T1000 (cell line): Measurements from ENCODE around the gene BDH1.
"Not testable (repeated sequence)": the region's sequence is repeated elsewhere in the genome, so short reads cannot be mapped to it uniquely, and the experiment has no call there.

Experiments used
- DNase-seq: peaks from one replicate; lab custom pipeline; 2025; ENCODE audit warnings: mixed read lengths; lab: John Stamatoyannopoulos, UW

BDH1 gene

GRCh38 chr3:197555281-197556261 lies at the start of gene BDH1:
Gene BDH1, minus strand, starts transcription at chr3:197555968. Its CDS starts 9,525 bp downstream, at chr3:197546443.
- DNase-seq, result no peak

DNA sequence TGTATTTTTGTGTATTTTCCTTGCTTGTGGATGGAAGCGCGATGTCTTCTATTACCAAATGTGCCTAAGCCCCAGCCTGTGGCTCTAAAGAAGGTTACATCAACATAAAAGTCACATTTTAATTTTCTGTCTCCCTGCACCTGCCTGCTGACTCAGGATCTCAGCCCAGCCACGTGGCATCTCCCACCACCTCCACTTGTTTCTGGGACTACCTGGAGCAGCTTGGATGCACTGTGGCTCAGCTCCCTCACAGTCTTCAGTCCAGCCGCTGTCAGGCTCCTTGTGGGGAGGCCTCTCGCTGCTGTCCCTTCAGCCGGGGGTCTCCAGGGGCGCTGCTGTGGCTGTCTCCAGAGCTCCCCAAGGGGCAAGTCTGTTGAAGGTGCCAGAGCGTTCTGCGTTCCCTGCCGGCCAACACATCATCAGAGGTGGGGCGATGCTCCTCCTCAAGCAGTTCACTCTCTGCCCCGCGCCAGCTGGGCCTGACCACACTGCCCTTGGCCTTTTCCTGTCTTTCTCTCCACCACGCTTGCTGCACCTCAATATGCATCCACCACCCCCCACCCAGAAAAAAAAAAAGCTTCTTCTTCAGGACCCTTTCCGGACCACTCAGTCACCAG lies 47.7 kb upstream of the BDH1 start:
- DNase-seq, result no peak

DNA sequence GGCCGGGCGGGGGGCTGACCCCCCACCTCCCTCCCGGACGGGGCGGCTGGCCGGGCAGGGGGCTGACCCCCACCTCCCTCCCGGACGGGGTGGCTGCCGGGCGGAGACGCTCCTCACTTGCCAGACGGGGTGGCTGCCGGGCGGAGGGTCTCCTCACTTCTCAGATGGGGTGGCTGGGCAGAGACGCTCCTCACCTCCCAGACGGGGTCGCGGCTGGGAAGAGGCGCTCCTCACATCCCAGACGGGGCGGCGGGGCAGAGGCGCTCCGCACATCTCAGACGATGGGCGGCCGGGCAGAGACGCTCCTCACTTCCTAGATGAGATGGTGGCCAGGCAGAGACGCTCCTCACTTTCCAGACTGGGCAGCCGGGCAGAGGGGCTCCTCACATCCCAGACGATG lies 46.6 kb upstream of the BDH1 start:
- DNase-seq, result not testable (repeated sequence)

GRCh38 chr3:197601566-197601840 lies 45.7 kb upstream of the BDH1 start:
- DNase-seq, result not testable (repeated sequence)

DNA sequence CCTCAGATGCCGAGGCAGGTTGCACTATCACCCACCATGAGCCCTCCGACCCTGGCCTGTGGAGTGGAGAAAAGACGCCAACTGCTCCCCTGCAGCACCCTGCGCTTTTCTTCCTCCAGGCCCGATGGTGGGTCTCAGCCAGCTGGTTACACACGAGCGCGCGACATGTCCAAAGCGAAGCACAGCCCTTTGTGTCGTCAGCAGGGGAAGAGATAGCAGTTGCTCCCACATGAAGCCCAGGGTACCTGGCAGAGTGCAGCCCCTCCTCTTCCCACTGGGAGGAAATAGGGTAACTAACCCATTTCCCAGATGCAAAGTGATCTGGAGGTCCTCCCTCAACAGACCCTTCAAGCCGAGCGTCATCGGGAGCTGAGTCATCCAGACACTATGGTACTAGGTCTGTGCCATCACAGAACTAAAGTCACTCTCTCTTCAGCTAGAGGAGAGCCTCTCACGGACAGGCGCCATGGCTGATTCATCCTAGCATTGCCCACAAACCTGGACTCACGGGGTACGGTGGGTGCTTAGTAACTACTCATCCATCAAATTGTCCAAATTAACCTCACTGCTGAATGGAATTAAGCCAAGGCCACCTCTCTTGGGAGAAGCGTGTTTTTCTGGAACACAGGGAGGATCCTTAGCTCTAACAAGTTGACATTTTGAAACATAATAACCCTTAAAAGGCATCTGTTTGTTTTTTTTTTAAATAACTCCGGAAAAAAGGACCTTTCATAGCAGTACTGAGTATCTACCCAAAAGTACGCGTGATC lies 45.2 kb upstream of the BDH1 start:
- DNase-seq, result no peak

DNA sequence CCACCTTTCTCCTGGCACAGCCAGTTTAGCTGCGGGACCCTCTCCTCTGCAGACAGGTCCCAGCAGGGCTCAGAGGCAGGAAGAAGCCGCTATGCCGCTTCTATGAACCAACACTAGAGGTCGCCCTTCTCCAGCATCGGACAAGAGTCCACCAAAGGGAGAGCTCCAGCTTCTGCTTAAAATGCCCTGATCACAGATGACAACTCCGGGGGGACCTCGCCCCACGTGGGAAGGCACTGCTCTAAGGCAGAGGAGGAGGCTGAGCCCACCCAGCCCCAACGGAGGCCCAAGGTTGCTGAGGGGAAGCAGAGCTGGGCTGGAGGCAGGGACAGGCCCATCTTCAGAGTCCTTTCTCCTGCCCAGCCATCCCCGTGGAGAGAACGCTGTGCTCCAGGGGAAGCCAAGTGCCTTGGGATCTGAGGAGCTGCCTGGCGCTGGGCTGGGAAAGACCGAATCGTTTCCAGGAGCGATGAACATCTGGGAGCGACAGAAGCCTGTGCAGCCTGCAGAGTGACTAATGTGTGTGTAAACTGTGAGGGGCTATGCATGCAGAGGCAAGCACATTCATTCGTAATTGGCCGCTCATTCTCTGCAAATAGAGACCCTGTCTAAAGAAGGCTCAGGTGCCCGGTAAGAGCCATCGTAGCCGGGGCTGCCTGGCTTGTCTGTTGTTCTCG lies 43.5 kb upstream of the BDH1 start:
- DNase-seq, result no peak

- DNase-seq, result no peak
Measured at GRCh38 chr3:197598404-197598980, 42.7 kb upstream of the BDH1 start.

DNA sequence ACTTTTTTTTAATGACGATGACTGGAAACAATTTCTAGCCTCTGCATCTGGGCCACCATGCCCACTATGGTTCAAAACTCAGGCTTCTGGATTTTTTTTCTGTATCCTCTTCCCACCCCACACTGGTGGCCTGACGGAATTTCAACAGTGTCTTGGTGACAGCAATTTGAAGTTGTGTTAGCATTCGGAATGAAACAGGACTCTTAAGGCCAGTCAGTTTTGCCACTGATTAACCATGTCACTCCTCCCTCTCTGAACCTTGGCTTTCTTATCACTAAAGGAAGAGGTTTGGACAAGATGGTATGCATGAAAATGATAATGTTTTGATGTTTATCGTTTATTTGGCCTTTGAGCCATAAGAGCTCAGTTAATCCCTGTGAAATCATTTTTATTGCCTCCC lies 41.6 kb upstream of the BDH1 start:
- no peak for DNase-seq

DNA sequence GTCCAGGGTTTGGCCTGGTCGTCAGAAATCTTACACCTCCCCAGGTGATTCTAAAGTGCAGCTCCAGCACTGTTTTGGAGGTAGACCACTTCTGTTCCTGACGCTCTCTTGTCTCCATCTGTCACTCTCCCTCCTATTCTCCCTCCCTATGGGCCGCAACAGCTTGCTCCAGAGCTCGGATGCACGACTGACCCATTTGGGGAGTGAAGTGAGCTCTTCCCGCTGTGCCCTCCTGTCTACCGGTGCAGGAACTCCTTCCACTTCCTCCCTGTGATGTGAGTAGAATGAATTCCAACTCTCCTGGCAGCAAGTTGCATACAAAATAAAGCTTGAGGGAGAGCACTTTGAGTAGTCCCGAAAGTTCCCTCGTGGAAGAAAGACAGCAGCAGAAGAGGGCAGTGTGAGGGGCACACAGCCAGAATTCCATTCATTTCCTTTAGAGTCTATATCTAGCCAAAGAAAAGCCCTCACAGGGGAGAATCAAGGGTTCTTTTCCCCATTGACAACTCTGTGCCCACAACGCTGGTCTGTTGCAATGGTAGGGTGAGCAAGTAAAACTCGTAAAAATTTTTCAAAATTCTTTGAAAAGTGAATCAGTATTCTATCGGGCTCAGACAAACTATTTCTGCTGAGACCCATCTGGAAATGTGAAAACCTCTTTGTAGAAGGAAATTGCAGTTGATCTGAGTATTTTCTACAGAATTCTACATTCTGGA lies 39.9 kb upstream of the BDH1 start:
- no peak for DNase-seq

DNA sequence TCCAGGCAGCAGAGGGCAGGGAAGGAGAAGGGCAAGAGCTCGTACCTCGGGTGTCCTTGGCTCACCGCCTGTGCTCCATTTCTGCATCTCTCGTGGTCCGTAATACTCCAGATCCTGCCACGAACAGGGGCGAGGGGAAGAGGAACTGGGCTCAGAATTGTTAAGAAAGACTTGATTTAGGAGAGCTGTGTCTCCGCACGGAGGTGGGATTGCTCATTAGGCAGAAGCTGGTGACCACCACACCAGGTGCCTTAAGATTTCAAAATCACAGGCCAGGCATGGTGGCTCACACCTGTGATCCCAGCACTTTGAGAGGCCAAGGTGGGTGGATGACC lies 37.2 kb upstream of the BDH1 start:
- DNase-seq, result no peak

DNA sequence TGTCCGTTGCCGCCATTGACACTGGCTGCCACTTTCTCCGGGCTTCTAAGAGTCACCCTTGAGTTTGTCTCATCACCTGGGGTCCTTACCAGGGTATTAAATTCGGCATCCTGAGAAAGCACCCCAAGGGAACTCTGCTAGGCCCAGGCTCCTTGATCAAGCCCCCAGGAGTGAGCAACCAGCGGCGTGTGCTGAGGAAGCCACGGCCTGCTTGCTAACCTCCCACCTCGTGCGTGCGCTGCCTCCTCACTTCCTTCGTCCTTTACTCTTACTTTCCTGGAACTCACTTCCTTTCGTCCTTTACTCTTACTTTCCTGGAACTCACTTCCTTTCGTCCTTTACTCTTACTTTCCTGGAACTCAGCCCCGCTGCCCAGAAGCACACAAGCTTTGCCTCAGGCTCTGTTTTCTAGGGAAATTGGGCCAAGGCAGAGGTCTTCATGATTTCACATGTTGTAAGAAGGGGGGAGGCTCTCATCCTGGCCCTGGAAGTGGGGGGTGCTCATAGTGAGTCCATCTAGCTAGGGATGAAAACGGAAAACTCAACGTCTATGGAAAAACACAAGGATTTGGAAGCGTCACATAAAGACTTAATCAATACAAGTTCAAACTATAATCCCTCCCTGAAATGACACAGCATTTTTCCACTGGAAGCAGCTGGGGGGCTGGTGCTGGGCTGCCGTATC lies 36.7 kb upstream of the BDH1 start:
- DNase-seq, result no peak

DNA sequence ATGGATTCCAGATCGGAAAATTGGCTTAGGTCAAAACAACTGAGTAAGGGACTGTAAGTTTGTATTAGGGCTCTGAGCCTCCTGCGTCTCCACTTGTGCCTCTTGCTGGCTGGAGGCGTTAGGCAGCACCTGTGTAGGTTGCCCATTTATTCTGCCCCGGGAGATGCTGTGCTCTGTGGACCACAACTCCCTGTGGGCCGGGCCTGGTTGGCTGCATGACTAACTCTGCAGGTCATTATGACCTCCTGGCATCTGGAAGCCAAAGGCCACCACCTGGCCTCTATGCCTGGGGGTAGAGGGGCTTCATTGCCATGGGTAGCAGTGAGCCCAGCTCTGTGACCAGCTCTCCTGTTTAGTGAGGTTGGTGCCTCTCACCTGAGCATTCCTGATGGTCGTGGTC lies 36.0 kb upstream of the BDH1 start:
- no peak for DNase-seq

- no peak for DNase-seq
Measured at GRCh38 chr3:197590313-197590962, 34.7 kb upstream of the BDH1 start.

DNA sequence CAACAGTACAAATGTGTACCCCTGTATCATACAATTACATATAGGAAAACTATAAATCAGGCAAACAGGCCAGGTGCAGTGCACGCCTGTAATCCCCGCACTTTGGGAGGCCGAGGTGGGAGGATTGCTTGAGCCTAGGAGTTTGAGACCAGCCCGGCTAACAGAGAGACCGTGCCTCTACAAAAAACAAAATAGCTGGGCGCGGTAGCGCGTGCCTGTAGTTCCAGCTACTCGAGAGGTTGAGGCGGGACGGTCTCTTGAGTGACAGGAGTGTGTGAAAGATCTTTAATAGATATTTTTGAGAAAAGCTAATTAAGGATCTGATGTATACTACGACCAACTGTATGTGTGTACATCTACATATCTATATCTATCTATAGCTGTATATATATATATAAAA lies 33.8 kb upstream of the BDH1 start:
- no peak for DNase-seq

DNA sequence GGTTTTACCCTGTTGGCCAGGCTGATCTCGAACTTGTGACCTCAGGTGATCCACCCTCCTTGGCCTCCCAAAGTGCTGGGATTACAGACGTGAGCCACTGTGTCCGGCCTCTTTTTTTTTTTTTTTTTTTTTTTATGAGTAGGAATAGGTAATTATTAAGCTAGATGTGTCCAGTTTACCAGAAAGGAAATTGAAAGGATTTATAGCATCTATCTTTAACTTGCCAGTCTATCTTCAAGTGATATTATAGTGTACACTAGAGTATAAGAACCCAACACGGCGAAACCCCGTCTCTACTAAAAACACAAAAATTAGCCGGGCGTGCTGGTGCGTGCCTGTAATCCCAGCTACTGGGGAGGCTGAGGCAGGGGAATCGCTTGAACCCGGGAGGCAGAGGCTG lies 31.0 kb upstream of the BDH1 start:
- not testable (repeated sequence) for DNase-seq

GRCh38 chr3:197586181-197586580 lies 30.4 kb upstream of the BDH1 start:
- no peak for DNase-seq

GRCh38 chr3:197584733-197585132 lies 29.0 kb upstream of the BDH1 start:
- no peak for DNase-seq

DNA sequence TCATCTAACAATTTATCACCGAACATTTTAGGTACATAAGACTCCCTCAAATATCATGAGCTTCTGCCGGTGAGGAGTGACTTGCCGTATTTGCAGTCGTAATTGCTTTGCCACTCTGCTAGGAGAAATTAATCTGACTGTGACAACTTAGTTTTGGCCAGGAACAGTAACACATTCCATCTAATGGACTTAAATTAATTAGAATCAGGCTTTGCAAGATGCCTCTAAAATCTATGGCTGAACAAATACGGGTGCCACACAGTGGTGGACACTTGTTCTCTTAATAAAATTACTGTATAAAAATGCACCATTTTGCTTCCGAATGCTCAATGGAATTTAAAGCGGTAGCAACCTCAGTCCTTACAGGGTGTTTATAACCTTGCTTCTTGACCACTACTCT lies 27.6 kb upstream of the BDH1 start:
- no peak for DNase-seq

DNA sequence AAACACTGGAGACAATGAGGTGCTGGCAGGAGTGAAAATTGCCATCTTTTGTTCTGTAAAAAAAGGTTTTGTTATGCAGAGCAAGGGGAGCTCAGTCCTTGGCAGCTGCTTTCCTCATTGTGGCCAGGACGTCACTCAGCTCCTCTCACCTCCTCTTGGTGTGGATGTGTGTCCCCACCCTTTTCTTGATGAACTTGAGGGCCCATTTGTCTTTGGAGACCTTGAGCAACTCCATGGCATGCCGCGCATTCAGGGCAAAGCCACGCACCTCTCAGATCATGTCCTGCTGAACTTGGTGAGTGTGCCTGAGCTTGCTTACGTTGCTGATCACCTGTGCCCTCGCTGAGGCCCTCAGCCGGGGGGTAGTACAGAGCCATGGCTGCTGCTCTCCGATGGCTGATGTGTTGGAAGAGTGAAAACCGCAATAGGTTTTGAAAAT lies 24.5 kb upstream of the BDH1 start:
- DNase-seq, result no peak

GRCh38 chr3:197578376-197578775 lies 22.6 kb upstream of the BDH1 start:
- DNase-seq, result no peak
